Astrocyte (in vitro differentiated cells and primary cell): ENCODE measurements around the gene OPCML.

Experiments used
- EZH2 ChIP-seq: IDR thresholded peaks from 2 replicates; pipeline ENCODE4 v1.6.1; 2012; ENCODE audit warnings: mild to moderate bottlenecking, low read length, inconsistent platforms; ENCODE audit not compliant: insufficient read depth
- TF ChIP-seq, protein P1 (sequence below): IDR thresholded peaks from 2 replicates; pipeline ENCODE4 v1.5.1; 2011; ENCODE audit warnings: low read depth, mild to moderate bottlenecking, inconsistent platforms, low read length, moderate library complexity; ENCODE audit not compliant: insufficient read depth

DNA sequence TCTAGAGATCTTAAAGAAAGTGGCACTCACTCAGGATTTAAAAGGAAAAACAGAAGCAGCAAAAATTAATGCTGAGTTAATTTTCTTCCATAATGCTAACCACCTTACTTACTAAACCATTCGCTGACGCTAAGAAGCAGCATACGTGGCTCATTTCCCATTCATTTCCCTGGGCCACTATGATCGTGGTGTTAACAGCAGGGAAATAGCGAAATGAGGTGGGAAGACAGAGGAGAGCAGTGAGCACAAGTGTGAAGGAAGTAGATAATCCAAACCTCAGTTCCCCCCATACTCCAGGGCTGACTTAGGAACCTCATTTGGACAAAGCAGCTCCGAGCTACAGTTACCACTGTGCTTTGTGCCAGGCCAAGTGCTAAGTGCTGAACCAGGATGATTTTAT lies 723.2 kb downstream of the OPCML start:
- TF ChIP-seq, protein P1, sequence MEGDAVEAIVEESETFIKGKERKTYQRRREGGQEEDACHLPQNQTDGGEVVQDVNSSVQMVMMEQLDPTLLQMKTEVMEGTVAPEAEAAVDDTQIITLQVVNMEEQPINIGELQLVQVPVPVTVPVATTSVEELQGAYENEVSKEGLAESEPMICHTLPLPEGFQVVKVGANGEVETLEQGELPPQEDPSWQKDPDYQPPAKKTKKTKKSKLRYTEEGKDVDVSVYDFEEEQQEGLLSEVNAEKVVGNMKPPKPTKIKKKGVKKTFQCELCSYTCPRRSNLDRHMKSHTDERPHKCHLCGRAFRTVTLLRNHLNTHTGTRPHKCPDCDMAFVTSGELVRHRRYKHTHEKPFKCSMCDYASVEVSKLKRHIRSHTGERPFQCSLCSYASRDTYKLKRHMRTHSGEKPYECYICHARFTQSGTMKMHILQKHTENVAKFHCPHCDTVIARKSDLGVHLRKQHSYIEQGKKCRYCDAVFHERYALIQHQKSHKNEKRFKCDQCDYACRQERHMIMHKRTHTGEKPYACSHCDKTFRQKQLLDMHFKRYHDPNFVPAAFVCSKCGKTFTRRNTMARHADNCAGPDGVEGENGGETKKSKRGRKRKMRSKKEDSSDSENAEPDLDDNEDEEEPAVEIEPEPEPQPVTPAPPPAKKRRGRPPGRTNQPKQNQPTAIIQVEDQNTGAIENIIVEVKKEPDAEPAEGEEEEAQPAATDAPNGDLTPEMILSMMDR, result no peak
- TF ChIP-seq EZH2, result no peak
